Gastroesophageal sphincter (tissue), 3 donors: ENCODE data around the gene MGAT4A.

Experiments used
- POLR2A ChIP-seq, 2 donors: fragments of 450-650 bp; IDR thresholded peaks; one replicate each; pipeline ENCODE4 v1.6.1; 2017; ENCODE audit warnings: antibody characterized with exemption in 2 of 2, mild to moderate bottlenecking in 2 of 2, moderate library complexity in 1 of 2
- TF ChIP-seq, protein P1 (sequence below), 4 experiments: fragments of 200-600 bp in 2 of 4; fragments of 450-650 bp in 2 of 4; sonication (generic) in 1 of 4; IDR thresholded peaks; one replicate each; pipeline ENCODE4 v1.5.1; 2017 to 2019; ENCODE audit warnings: antibody characterized with exemption in 4 of 4, mild to moderate bottlenecking in 2 of 4, moderate library complexity in 2 of 4

DNA sequence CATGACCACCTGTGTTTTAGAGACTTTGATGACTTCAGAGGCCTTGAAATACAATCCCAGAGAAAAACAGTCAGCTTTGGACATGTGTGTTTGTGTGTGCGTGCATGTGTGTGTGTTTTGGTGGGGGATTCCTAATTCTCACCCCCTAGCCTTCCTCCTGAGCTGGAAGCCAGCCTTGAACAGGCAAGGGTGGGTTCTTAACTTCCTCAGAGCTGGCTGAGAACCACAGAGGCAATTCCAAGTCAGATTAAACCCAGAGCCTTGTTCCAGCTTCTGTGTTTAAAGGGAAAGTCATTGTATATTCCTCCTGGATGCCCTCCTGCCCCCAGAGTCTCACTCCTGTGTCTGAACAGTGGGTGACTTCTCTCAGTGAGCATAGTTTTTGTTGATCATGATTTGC is 45.2 kb upstream of the MGAT4A start:
- TF ChIP-seq, protein P1, sequence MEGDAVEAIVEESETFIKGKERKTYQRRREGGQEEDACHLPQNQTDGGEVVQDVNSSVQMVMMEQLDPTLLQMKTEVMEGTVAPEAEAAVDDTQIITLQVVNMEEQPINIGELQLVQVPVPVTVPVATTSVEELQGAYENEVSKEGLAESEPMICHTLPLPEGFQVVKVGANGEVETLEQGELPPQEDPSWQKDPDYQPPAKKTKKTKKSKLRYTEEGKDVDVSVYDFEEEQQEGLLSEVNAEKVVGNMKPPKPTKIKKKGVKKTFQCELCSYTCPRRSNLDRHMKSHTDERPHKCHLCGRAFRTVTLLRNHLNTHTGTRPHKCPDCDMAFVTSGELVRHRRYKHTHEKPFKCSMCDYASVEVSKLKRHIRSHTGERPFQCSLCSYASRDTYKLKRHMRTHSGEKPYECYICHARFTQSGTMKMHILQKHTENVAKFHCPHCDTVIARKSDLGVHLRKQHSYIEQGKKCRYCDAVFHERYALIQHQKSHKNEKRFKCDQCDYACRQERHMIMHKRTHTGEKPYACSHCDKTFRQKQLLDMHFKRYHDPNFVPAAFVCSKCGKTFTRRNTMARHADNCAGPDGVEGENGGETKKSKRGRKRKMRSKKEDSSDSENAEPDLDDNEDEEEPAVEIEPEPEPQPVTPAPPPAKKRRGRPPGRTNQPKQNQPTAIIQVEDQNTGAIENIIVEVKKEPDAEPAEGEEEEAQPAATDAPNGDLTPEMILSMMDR (IDR thresholded peaks at IDR 0.05): no peak
- no peak for TF ChIP-seq POLR2A (IDR thresholded peaks at IDR 0.05)
